Right cardiac atrium (tissue), 5 donors: ENCODE measurements around the gene PLEKHG4B. TPM values are rescaled to one million over a fixed set of nuclear protein-coding genes. Genes with fewer than 3 reads are reported as not detected.
A peak's percentile ranks its signal among the peaks of the same experiment; 100 is the strongest.

Experiments
- ATAC-seq, 2 donors: fragments of 200-7000 bp; cut with Tn5 transposase; one replicate each; pipeline versions ENCODE4 v1.8.0 to v1.9.1; 2020; ENCODE audit warnings: moderate library complexity in 2 of 2, mild to moderate bottlenecking in 1 of 2
- DNase-seq, 3 donors: peaks; one replicate each; pipeline ENCODE4 v3.0.0-alpha.2; 2020
- H3K27ac ChIP-seq: one replicate; pipeline ENCODE4 v1.5.1; 2013; ENCODE audit warnings: mild to moderate bottlenecking, low read length, control low read depth, moderate library complexity
- H3K27me3 ChIP-seq: one replicate; pipeline ENCODE4 v1.6.1; 2013; ENCODE audit not compliant: control insufficient read depth, insufficient read depth
- H3K4me1 ChIP-seq: one replicate; pipeline ENCODE4 v1.6.1; 2013; ENCODE audit warnings: low read length; ENCODE audit not compliant: control insufficient read depth, insufficient read depth
- H3K4me3 ChIP-seq: one replicate; pipeline ENCODE4 v1.5.1; 2013; ENCODE audit warnings: low read length, control low read depth
- H3K9me3 ChIP-seq: one replicate; pipeline ENCODE4 v1.6.1; 2013; ENCODE audit warnings: low read length; ENCODE audit not compliant: control insufficient read depth
- WGBS: extraction: QIAGEN DNeasy Blood & Tissue Kit; methylation state at CpG from one replicate; pipeline ENCODE4 v1.1.7; 2013; 5-methylcytosine and 5-hydroxymethylcytosine counted together
- intact Hi-C, 4 donors: fragments of 100-400 bp; cut with DNase I; formaldehyde crosslinking; loops; one replicate each; pipeline versions ENCODE4 v1.11.0 to v1.14.0; 2022 to 2023
- polyA plus RNA-seq: library from polyadenylated mRNA; stranded (reverse); fragments of 200-250 nt; gene quantifications from one replicate; pipeline ENCODE4 v1.2.3, GENCODE V29; 2013
- total RNA-seq, 4 donors: library from RNA; stranded (reverse); fragmentation: NEBNext Ultra II Directional; extraction: Animal tissue kit (Norgen Biotek cat#: 25700); gene quantifications; one replicate each; pipeline ENCODE4 v1.2.1, GENCODE V29; 2021
- donor health status: healthy with polysubstance abuse.
- donor health status: DM: no; HTN: yes; CAD: no.
- donor health status: DM: no; HTN: no; CAD: no.
- donor health status: DM: no; HTN: yes; CAD: no; lungs with severe emphysema.
- donor health status: DM: yes; HTN: yes; CAD: no.

PLEKHG4B gene
- total and polyA plus RNA-seq, 5 donors, result under 0.01 to 0.06 TPM; not detected in 3

- H3K27ac ChIP-seq, result no peak overlapping the region
- WGBS, result 77% methylated on average over 23 of the region's 23 CpGs
- DNase-seq (peak in 1 of 3 donors; percentile 64), ATAC-seq (peak; percentile 41 to 43)
- intact Hi-C loops, result no loop called here
- no peaks in the 10 kb centered on the region for H3K4me1 ChIP-seq
- H3K9me3 ChIP-seq, result no peaks in the 10 kb centered on the region
- H3K4me3 ChIP-seq, result no peak overlapping the region
- H3K27me3 ChIP-seq, result no peaks in the 10 kb centered on the region
Measured at GRCh38 chr5:199950-200645, 108.1 kb downstream of the PLEKHG4B start.

- no peaks in the 10 kb centered on the region for H3K4me1 ChIP-seq
Measured at GRCh38 chr5:200985-201384, 109.0 kb downstream of the PLEKHG4B start.

GRCh38 chr5:201672-202071, 109.7 kb downstream of the PLEKHG4B start:
- 95% methylated on average over 8 of the region's 8 CpGs for WGBS
- peaks cover 5% of the 10 kb centered on the region for H3K4me1 ChIP-seq
- DNase-seq (no peak), ATAC-seq (no peak)
- no peak overlapping the region for H3K27ac ChIP-seq
- H3K27me3 ChIP-seq, result no peaks in the 10 kb centered on the region
- H3K4me3 ChIP-seq, result no peak overlapping the region
- intact Hi-C loops, result no loop called here
- H3K9me3 ChIP-seq, result no peaks in the 10 kb centered on the region

More at GRCh38 chr5:200985-201384, 109.0 kb downstream of the PLEKHG4B start:
- intact Hi-C loops, result no loop called here
- Histone ChIP-seq H3K4me3 (no peak overlapping the region), H3K27ac (no peak overlapping the region), H3K9me3 (no peaks in the 10 kb centered on the region), H3K27me3 (no peaks in the 10 kb centered on the region)
- ATAC-seq, result no peak
- WGBS, result 49% methylated on average over 4 of the region's 4 CpGs
- no peak for DNase-seq

- Histone ChIP-seq H3K4me1 (peaks cover 9% of the 10 kb centered on the region), H3K27me3 (no peaks in the 10 kb centered on the region), H3K9me3 (no peaks in the 10 kb centered on the region), H3K27ac (no peak overlapping the region), H3K4me3 (no peak overlapping the region)
- DNase-seq (peak in 1 of 3 donors; percentile 17), ATAC-seq (no peak)
- 92% methylated on average over 26 of the region's 26 CpGs for WGBS
- intact Hi-C loops, result no loop called here
Measured at GRCh38 chr5:203246-203930, 111.4 kb downstream of the PLEKHG4B start.

GRCh38 chr5:204001-204400, 112.0 kb downstream of the PLEKHG4B start:
- Histone ChIP-seq H3K9me3 (no peaks in the 10 kb centered on the region), H3K4me1 (peaks cover 9% of the 10 kb centered on the region), H3K4me3 (no peak overlapping the region), H3K27me3 (no peaks in the 10 kb centered on the region), H3K27ac (no peak overlapping the region)
- 93% methylated on average over 6 of the region's 6 CpGs for WGBS
- ATAC-seq (no peak), DNase-seq (no peak)
- intact Hi-C loops, result no loop called here

GRCh38 chr5:204462-204861, 112.5 kb downstream of the PLEKHG4B start:
- Histone ChIP-seq H3K4me1 (peaks cover 9% of the 10 kb centered on the region), H3K4me3 (no peak overlapping the region), H3K27ac (no peak overlapping the region), H3K9me3 (no peaks in the 10 kb centered on the region), H3K27me3 (no peaks in the 10 kb centered on the region)
- ATAC-seq, result no peak
- DNase-seq, result no peak
- intact Hi-C loops, result no loop called here

- Histone ChIP-seq H3K27me3 (no peaks in the 10 kb centered on the region), H3K4me1 (peaks cover 9% of the 10 kb centered on the region), H3K4me3 (no peak overlapping the region), H3K9me3 (no peaks in the 10 kb centered on the region), H3K27ac (no peak overlapping the region)
- intact Hi-C loops, result no loop called here
- ATAC-seq, result no peak
- DNase-seq, result no peak
- 96% methylated on average over 30 of the region's 30 CpGs for WGBS
Measured at GRCh38 chr5:204966-205670, 113.2 kb downstream of the PLEKHG4B start.

GRCh38 chr5:206406-206805, 114.4 kb downstream of the PLEKHG4B start:
- Histone ChIP-seq H3K27ac (peak overlapping the region; percentile 93), H3K9me3 (no peaks in the 10 kb centered on the region), H3K27me3 (no peaks in the 10 kb centered on the region), H3K4me1 (peaks cover 9% of the 10 kb centered on the region), H3K4me3 (no peak overlapping the region)
- peak in 2 of 3 donors; percentile 58 to 68 for DNase-seq
- intact Hi-C loops, result no loop called here
- peak; percentile 88 to 91 for ATAC-seq
- WGBS, result 44% methylated on average over 11 of the region's 11 CpGs

GRCh38 chr5:206927-207536, 115.1 kb downstream of the PLEKHG4B start:
- peak overlapping the region; percentile 93 for H3K27ac ChIP-seq
- peak; percentile 61 to 73 for ATAC-seq
- intact Hi-C loops, result no loop called here
- peaks cover 9% of the 10 kb centered on the region for H3K4me1 ChIP-seq
- 62% methylated on average over 8 of the region's 8 CpGs for WGBS
- no peak for DNase-seq
- no peaks in the 10 kb centered on the region for H3K27me3 ChIP-seq
- no peaks in the 10 kb centered on the region for H3K9me3 ChIP-seq
- no peak overlapping the region for H3K4me3 ChIP-seq

- peak overlapping the region; percentile 93 for H3K27ac ChIP-seq
- intact Hi-C loops, result no loop called here
- WGBS, result 65% methylated on average over 14 of the region's 14 CpGs
- H3K4me1 ChIP-seq, result peaks cover 9% of the 10 kb centered on the region
- no peaks in the 10 kb centered on the region for H3K27me3 ChIP-seq
- peak in 1 of 2 donors; percentile 42 for ATAC-seq
- peak in 1 of 3 donors; percentile 38 for DNase-seq
- H3K4me3 ChIP-seq, result no peak overlapping the region
- no peaks in the 10 kb centered on the region for H3K9me3 ChIP-seq
Measured at GRCh38 chr5:207599-207998, 115.6 kb downstream of the PLEKHG4B start.
